Esophagus squamous epithelium (tissue), 4 donors: ENCODE data around the gene SKOR1.

Experiments used
- POLR2A ChIP-seq, 4 donors: fragments of 450-650 bp; IDR thresholded peaks; one replicate each; pipeline ENCODE4 v1.6.1; 2017; ENCODE audit warnings: antibody characterized with exemption in 4 of 4, mild to moderate bottlenecking in 4 of 4, moderate library complexity in 3 of 4
- TF ChIP-seq, protein P1 (sequence below), 6 experiments: fragments of 450-650 bp in 4 of 6; fragments of 200-600 bp in 2 of 6; sonication (generic) in 2 of 6; IDR thresholded peaks; one replicate each; pipeline ENCODE4 v1.5.1; 2016 to 2019; ENCODE audit warnings: antibody characterized with exemption in 6 of 6, mild to moderate bottlenecking in 4 of 6, moderate library complexity in 4 of 6

- no peak for TF ChIP-seq POLR2A (IDR thresholded peaks at IDR 0.05)
- TF ChIP-seq, protein P1, sequence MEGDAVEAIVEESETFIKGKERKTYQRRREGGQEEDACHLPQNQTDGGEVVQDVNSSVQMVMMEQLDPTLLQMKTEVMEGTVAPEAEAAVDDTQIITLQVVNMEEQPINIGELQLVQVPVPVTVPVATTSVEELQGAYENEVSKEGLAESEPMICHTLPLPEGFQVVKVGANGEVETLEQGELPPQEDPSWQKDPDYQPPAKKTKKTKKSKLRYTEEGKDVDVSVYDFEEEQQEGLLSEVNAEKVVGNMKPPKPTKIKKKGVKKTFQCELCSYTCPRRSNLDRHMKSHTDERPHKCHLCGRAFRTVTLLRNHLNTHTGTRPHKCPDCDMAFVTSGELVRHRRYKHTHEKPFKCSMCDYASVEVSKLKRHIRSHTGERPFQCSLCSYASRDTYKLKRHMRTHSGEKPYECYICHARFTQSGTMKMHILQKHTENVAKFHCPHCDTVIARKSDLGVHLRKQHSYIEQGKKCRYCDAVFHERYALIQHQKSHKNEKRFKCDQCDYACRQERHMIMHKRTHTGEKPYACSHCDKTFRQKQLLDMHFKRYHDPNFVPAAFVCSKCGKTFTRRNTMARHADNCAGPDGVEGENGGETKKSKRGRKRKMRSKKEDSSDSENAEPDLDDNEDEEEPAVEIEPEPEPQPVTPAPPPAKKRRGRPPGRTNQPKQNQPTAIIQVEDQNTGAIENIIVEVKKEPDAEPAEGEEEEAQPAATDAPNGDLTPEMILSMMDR (IDR thresholded peaks at IDR 0.05) = no peak
Observed at GRCh38 chr15:67799801-67800205, 25.5 kb upstream of the SKOR1 start.
